GM19452 (cell line): ENCODE data around the gene RICTOR.

Experiments
- ATAC-seq: cut with Tn5 transposase; IDR thresholded peaks from one replicate; pipeline ENCODE4 v1.9.1; 2021; ENCODE audit not compliant: unreplicated experiment

The RICTOR gene

GRCh38 chr5:39100301-39100850 is 26.2 kb upstream of the RICTOR start:
- ATAC-seq, result no peak

GRCh38 chr5:39099831-39100230 is 25.6 kb upstream of the RICTOR start:
- no peak for ATAC-seq

GRCh38 chr5:39093352-39093751 is 19.2 kb upstream of the RICTOR start:
- no peak for ATAC-seq

- no peak for ATAC-seq
Observed at GRCh38 chr5:39092581-39093351, 18.6 kb upstream of the RICTOR start.

GRCh38 chr5:39091940-39092580 is 17.9 kb upstream of the RICTOR start:
- ATAC-seq, result no peak

GRCh38 chr5:39083968-39084367 is 9.8 kb upstream of the RICTOR start:
- ATAC-seq, result no peak

- no peak for ATAC-seq
Observed at GRCh38 chr5:39082995-39083394, 8.8 kb upstream of the RICTOR start.

GRCh38 chr5:39080597-39081204 is 6.5 kb upstream of the RICTOR start:
- no peak for ATAC-seq

- ATAC-seq, result no peak
Observed at GRCh38 chr5:39080168-39080567, 6.0 kb upstream of the RICTOR start.

GRCh38 chr5:39079147-39079546 is 4.9 kb upstream of the RICTOR start:
- no peak for ATAC-seq

GRCh38 chr5:39076757-39077728 is 2.8 kb upstream of the RICTOR start:
- peak; percentile 22 for ATAC-seq

GRCh38 chr5:39076101-39076756 is 2.0 kb upstream of the RICTOR start:
- ATAC-seq, result no peak

- ATAC-seq, result peak; percentile 30
Observed at GRCh38 chr5:39073767-39074016, 507 bp downstream of the RICTOR start.

GRCh38 chr5:39072925-39073766 is 1.1 kb downstream of the RICTOR start:
- peak; percentile 37 for ATAC-seq

GRCh38 chr5:39068099-39068498 is 6.1 kb downstream of the RICTOR start:
- no peak for ATAC-seq

- ATAC-seq, result no peak
Observed at GRCh38 chr5:39064450-39064849, 9.7 kb downstream of the RICTOR start.

GRCh38 chr5:39063037-39063436 is 11.2 kb downstream of the RICTOR start:
- ATAC-seq, result no peak

- no peak for ATAC-seq
Observed at GRCh38 chr5:39062530-39062929, 11.7 kb downstream of the RICTOR start.

GRCh38 chr5:39062104-39062503 is 12.1 kb downstream of the RICTOR start:
- ATAC-seq, result no peak

- no peak for ATAC-seq
Observed at GRCh38 chr5:39059064-39059463, 15.1 kb downstream of the RICTOR start.
